ENCODE results near the gene MCUB. TPM values are rescaled to one million over a fixed set of nuclear protein-coding genes. Genes with fewer than 3 reads are reported as not detected.

MCUB gene
- total RNA-seq, 1 donor from 2014 or later = 28.5 TPM

DNA sequence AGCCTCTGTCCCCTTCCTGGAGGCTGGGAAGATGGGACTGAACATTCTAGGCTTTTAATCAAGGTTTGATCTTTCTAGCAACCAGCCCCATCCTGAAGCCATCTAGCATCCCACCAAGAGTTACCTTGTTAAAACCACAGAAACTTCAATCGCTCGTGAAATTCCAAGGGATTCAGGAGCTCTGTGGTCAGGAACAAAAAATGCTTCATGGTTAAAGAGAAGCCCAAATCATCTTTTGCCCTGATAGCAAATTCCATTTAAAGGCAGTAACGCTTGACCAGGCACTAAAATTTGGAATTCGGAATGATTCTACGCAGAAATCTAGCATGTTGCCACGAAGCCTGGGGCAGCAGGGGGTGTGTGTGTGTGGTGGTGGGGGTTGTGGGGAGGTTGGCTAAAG, 95.3 kb downstream of the MCUB start:
- Histone ChIP-seq H3K36me3 (no peaks in the 10 kb centered on the region), H3K4me1 (no peaks in the 10 kb centered on the region), H3K4me3 (no peak overlapping the region), H3K27me3 (no peaks in the 10 kb centered on the region), H3K27ac (no peak overlapping the region), H3K9me3 (peaks cover 5% of the 10 kb centered on the region)
- no peak for DNase-seq (ENCODE audit: extremely low spot score in 2 of 2)
- TF ChIP-seq POLR2A (IDR thresholded peaks at IDR 0.05) = no peak
- TF ChIP-seq POLR2AphosphoS5 (IDR thresholded peaks at IDR 0.05; ENCODE audit: insufficient read depth in 1 of 2, low read depth in 1 of 2) = no peak
- TF ChIP-seq, protein P1, sequence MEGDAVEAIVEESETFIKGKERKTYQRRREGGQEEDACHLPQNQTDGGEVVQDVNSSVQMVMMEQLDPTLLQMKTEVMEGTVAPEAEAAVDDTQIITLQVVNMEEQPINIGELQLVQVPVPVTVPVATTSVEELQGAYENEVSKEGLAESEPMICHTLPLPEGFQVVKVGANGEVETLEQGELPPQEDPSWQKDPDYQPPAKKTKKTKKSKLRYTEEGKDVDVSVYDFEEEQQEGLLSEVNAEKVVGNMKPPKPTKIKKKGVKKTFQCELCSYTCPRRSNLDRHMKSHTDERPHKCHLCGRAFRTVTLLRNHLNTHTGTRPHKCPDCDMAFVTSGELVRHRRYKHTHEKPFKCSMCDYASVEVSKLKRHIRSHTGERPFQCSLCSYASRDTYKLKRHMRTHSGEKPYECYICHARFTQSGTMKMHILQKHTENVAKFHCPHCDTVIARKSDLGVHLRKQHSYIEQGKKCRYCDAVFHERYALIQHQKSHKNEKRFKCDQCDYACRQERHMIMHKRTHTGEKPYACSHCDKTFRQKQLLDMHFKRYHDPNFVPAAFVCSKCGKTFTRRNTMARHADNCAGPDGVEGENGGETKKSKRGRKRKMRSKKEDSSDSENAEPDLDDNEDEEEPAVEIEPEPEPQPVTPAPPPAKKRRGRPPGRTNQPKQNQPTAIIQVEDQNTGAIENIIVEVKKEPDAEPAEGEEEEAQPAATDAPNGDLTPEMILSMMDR (IDR thresholded peaks at IDR 0.05) = no peak
- intact Hi-C loops (cut with DNase I) = no loop called here

DNA sequence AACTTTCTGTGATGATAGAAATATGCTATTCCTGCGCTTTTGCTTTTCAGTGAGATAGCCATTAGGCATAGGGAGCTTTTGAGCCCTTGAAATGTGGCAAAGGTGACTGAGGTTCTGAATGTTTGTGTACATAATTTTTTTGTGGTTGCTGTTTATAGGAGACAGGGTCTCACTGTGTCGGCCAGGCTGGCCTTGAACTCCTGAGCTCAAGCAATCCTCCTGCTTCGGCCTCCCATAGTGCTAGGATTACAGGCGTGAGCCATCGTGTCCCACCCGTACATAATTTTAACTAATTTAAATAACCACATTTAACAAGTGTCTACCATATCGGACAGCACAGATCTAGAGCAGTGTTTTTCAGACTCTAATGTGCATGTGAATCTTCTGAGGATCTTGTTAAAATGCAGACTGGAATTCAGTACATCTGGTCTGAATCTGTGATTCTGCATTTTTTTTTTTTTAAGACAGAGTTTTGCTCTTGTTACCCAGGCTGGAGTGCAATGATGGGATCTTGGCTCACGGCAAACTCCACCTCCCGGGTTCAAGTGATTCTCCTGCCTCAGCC, 97.9 kb downstream of the MCUB start:
- no peaks in the 10 kb centered on the region for H3K9me3 ChIP-seq
- H3K4me1 ChIP-seq = no peaks in the 10 kb centered on the region
- intact Hi-C loops (cut with DNase I) = no loop called here
- H3K27me3 ChIP-seq = no peaks in the 10 kb centered on the region
- no peak for TF ChIP-seq POLR2A (IDR thresholded peaks at IDR 0.05)
- no peak for TF ChIP-seq POLR2AphosphoS5 (IDR thresholded peaks at IDR 0.05; ENCODE audit: insufficient read depth in 1 of 2, low read depth in 1 of 2)
- TF ChIP-seq, protein P1 (IDR thresholded peaks at IDR 0.05) = no peak
- no peak for DNase-seq (ENCODE audit: extremely low spot score in 2 of 2)
- no peaks in the 10 kb centered on the region for H3K36me3 ChIP-seq
- no peak overlapping the region for H3K27ac ChIP-seq
- no peak overlapping the region for H3K4me3 ChIP-seq

DNA sequence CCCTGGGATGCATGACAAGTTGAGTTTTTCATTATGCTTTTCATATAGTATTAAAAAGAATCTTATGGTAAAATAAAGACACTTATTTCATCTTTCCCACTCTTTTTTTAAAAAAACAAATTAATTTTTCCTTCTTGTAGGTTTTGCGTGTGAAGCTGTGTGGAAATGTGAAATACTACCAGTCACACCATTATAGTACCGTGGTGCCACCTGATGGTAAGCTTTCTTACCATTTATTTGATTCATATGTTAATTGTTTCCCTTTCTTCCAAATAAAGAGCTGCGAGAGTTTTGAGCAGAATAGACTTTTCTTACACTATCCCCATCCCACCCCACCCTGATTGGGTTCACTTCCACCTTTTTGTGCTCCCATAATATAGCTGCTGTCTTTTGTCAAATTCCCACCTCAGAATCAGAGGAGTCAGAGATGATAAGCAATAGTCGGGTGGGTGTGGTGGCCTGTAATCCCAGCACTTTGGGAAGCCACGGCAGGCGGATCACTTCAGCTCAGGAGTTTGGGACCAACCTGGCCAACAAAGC, 98.9 kb downstream of the MCUB start:
- H3K9me3 ChIP-seq = no peaks in the 10 kb centered on the region
- no peaks in the 10 kb centered on the region for H3K36me3 ChIP-seq
- no peak for DNase-seq (ENCODE audit: extremely low spot score in 2 of 2)
- intact Hi-C loops (cut with DNase I) = no loop called here
- H3K27me3 ChIP-seq = no peaks in the 10 kb centered on the region
- no peaks in the 10 kb centered on the region for H3K4me1 ChIP-seq
- H3K27ac ChIP-seq = no peak overlapping the region
- H3K4me3 ChIP-seq = no peak overlapping the region
- no peak for TF ChIP-seq POLR2AphosphoS5 (IDR thresholded peaks at IDR 0.05; ENCODE audit: insufficient read depth in 1 of 2, low read depth in 1 of 2)
- TF ChIP-seq POLR2A (IDR thresholded peaks at IDR 0.05) = no peak
- TF ChIP-seq, protein P1 (IDR thresholded peaks at IDR 0.05) = no peak

DNA sequence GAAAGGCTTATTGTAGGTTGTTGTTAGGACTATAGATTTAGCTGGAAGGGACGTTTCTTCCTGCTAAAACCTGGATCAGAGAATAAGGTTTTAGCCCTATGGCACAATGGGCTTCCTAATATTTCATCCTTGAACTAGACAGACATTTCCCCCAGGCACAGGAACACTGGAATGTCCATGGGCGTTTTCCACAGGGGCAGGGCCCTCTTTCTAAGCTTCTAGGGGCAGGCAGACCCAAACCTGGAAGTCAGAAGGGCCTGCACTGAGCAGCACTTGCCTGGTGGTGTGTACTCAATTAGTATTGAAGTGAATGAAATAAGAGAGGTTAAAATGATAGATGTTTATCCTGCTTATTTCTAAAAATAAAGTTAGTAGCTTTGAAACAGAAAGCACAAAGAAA, 102.1 kb downstream of the MCUB start:
- Histone ChIP-seq H3K9me3 (no peaks in the 10 kb centered on the region), H3K27me3 (no peaks in the 10 kb centered on the region), H3K36me3 (no peaks in the 10 kb centered on the region), H3K4me3 (no peak overlapping the region), H3K27ac (no peak overlapping the region), H3K4me1 (no peaks in the 10 kb centered on the region)
- DNase-seq (ENCODE audit: extremely low spot score in 2 of 2) = no peak
- intact Hi-C loops (cut with DNase I) = no loop called here
- TF ChIP-seq POLR2A (IDR thresholded peaks at IDR 0.05) (no peak), POLR2AphosphoS5 (IDR thresholded peaks at IDR 0.05; ENCODE audit: insufficient read depth in 1 of 2, low read depth in 1 of 2) (no peak)
- TF ChIP-seq, protein P1 (IDR thresholded peaks at IDR 0.05) = no peak

DNA sequence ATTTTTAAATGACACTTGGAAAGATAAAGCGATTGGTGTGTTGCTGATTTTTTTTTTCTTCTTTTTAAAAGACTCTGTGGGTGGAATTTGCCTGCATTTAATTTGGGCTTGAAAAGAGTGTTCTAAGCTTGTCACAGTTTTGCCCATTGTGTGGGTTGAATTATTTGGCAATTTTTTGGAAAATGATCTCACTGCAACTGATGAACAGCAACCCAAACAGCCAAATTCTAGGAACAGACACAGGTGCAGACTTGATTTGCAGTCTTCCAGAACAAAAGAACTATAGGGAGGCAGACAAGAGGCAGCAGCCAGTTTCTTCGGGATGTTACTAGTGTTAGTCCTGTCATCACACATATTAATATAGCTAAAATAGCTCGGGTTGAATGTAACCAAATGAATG, 102.7 kb downstream of the MCUB start:
- TF ChIP-seq, protein P1 (IDR thresholded peaks at IDR 0.05) = no peak
- TF ChIP-seq POLR2AphosphoS5 (IDR thresholded peaks at IDR 0.05; ENCODE audit: insufficient read depth in 1 of 2, low read depth in 1 of 2) = no peak
- no peak for TF ChIP-seq POLR2A (IDR thresholded peaks at IDR 0.05)
- intact Hi-C loops (cut with DNase I) = no loop called here
- DNase-seq (ENCODE audit: extremely low spot score in 2 of 2) = no peak
- Histone ChIP-seq H3K4me1 (no peaks in the 10 kb centered on the region), H3K36me3 (no peaks in the 10 kb centered on the region), H3K27ac (no peak overlapping the region), H3K4me3 (no peak overlapping the region), H3K9me3 (no peaks in the 10 kb centered on the region), H3K27me3 (no peaks in the 10 kb centered on the region)
